EL (cell line): Measurements from ENCODE around the gene CEP112.

Experiments
- DNase-seq: peaks from one replicate; pipeline ENCODE4 v3.0.0-alpha.2; 2016

Gene CEP112

DNA sequence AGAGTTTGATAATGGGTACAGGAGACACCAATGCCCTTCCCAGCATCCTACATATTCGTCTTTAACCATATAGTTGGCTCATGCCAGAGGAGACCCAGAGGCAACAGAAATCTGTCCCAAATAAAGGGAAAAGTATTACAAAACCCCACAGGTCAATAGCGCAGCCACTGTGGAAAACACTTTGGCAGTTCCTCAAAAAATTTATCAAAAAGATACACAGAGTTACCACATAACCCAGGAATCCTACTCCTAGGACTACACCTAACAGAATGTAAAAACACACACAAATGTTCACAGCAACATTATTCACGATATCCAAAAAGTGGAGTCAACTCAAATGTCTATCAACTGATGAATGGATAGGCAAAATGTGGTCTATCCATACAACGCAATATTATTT lies 135.8 kb downstream of the CEP112 start:
- no peak for DNase-seq

DNA sequence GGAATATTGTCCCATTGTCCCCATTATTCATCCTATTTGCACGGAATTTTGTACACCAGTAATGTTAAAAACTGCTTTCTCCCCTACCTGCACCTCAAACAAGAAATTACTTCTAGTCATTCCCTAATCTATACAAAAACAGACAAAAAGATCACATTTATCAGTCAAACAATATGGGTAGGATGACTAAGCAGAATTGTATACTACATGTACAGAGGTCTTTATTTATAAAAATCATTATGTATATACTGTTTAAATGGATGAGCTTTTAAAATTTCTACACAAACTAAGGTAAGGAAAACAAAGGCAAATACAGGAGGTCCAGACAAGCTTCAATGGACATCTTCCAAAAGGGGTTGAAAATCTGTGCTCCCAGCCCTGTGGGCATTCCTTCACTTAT lies 137.7 kb downstream of the CEP112 start:
- no peak for DNase-seq

DNA sequence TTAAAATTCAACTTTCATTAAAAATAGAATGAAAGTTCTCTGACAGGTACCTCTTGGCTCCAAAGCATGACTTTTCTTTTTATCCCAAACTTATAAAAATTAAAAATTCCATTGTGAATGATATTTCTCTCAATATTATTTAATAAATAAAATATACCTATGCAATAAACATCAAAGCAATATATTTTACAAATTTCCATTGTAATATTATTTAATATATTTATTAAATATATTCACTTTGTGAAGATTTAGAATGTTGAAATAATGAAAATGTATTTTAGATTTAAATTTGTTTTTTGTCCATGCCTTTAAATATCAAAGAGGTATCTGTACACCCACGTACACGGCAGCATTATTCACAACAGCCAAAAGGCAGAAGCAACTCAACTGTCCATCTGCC lies 147.8 kb downstream of the CEP112 start:
- DNase-seq: no peak

DNA sequence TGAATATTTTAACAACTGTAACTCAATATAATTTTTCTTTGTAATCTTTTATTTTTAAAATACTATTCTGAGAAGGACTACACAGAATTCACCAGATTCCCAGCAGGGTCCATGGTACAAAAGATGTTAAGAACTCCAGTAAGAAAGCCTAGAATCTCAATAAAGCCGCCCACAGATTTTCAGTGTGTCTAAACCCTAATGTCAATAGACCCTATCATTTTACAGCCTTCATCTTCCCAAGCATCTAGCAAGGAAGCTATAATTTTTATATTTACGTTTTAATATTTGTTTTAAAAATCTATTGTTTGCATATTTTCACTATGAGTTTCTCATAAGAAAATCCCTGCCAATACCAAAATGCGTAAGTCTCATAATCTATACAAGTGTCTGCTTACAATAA lies 148.5 kb downstream of the CEP112 start:
- no peak for DNase-seq

DNA sequence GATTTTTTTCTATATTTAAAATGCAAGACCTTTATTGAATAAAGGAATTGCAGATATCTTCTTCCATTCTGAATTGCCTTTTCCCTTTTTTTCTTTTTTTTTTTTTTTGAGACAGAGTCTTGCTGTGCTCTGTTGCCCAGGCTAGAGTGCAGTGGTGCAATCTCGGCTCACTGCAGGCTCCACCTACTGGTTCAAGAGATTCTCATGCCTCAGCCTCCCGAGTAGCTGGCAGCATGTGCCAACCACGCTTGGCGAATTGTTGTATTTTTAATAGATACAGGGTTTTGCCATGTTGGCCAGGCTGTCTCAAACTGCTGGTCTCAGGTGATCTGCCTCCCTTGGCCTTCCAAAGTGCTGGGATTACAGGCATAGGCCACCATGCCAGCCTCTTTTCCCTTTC lies 151.5 kb downstream of the CEP112 start:
- no peak for DNase-seq

DNA sequence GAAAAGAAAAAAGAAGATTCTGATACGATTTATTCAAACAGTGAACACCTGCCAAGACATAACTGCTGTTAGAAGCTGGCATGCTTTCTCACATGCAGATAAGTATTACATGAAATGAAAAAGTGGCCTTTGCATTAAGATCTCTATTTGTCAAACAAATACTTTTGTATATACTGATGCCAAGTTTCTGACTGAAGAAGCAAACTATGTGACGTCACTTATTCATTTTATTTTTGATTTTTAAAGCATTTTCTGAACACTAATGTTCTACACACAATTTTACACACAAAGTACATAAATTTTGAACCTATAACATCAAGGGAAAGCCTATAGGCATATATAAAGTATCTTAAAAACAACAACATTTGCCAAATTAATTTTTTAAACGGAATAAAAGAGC lies 153.8 kb downstream of the CEP112 start:
- DNase-seq: no peak

DNA sequence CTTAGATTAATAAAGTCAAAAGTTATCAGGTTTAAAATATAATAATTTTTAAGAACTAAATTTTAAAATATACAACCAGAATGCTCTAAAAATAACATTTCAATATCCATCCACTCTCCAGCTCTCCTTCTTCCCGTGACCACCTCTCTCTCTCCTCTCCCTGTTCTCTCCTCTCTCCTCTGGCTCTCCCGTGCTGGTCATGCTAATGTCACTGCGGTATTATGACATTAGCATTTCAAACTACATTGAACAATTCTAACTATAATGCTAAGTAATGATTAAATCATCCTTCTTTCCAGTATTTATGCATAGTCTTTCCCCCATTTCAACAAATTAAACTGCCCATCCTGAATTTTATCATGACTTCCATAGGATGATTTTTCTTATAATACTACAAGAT lies 154.7 kb downstream of the CEP112 start:
- DNase-seq: no peak

DNA sequence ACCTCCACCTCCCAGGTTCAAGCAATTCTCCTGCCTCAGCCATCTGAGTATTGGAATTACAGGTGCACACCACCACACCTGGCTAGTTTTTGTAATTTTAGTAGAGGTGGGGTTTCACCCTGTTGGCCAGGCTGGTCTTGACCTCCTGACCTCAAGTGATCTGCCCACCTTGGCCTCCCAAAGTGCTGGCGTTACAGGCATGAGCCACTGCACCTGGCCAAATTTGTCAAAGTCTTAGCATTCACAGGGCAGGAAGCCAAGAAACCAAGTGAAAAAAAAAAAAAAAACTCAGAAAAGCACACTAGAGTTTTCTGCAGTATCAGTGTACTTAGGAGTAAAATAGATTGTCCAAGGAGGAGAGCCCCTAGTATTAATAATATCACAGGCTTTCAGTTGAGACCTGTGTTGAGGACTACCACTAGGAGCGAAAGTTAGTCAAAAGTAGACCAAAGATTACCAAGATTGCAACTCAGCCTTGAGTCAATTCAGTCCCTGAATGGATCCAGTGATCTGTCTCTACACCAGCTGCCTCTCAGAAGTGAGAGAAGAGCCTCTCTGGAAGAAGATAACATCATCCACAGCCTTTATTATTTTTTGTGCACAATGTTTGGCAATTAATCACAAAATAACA lies 159.7 kb downstream of the CEP112 start:
- peak; percentile 4 for DNase-seq

DNA sequence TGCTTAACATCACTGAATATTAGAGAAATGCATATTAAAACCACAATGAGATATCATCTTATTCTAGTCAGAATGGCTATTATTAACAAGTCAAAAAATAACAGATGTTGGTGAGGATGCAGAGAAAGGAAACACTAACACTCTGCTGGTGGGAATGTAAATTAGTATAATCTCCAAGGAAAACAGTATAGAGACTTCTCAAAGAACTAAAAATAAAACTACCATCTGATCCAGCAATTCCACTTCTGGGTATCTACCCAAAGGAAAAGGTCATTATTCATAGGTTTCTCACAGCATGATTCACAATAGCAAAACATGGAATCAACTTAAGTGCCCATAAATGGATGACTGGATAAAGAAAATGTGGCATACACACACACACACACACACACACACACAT lies 166.4 kb downstream of the CEP112 start:
- DNase-seq: no peak

DNA sequence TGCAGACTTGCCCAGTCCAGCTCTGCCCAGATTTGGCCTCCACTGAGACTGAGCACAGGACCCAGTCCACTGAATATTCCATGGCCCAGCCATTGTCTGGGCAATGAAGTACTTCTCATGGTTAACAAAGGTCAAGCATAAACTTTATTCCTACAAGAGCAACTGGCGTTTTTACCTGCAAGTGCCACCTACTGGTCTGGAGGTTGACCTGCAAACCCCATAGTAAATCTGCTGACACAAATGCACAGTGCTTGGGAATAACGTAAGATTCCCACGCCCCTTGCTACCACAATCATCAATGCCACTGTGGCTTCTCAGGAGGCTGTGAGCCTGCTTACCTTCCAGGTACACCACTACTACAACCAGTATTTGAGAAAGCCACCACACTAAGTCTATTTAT lies 170.2 kb downstream of the CEP112 start:
- no peak for DNase-seq

DNA sequence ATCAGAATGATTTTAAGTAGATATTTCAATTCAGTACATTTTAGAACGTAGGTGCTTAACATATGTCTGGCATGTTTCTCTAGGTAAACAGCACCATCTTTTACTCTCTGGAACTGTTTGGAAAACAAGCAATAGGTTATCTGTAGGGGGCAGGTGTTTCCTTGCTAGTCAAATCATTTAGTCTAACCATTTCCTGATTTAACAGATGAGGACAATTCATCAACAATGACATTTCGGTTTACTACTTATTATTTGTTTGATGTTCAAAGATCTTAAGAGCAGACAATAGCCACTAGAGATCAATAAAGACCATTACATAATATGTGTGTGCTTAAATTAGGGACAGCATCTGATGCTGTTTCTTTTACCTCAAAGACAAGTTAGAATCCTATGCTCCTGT lies 173.1 kb downstream of the CEP112 start:
- DNase-seq: no peak

DNA sequence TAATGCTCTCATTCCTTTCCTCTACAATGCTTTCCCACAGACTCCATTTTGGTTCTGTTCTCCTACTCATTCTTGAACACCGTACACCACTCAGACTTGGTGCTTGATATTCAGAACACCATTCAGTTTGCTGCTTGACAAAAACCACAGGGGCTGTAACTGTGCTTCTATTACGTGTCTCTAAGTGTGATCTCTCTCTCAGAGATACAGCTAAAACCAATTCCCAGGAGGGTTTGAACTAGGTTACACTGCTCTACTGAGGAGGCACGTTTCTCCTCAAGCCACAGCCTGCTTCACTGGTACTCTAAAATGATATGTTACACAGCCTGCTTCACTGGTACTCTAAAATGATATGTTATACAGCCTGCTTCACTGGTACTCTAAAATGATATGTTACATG lies 175.7 kb downstream of the CEP112 start:
- no peak for DNase-seq

DNA sequence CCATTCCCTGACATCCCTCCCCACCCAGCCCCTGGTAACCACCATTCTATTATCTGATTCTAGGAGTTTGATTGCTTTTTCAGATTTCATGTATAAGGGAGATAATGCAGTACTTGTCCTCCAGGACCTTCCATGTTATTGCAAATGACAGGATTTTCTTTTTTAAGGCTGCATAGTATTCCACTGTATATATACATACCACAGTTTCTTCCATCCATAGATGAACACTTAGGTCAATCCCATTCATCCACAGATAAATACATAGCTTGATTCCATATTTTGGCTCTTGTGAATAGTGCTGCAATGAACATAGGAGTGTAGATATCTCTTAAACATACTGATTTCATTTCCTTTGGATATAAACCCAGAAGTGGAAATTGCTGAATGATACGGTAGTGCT lies 183.3 kb downstream of the CEP112 start:
- DNase-seq: no peak

DNA sequence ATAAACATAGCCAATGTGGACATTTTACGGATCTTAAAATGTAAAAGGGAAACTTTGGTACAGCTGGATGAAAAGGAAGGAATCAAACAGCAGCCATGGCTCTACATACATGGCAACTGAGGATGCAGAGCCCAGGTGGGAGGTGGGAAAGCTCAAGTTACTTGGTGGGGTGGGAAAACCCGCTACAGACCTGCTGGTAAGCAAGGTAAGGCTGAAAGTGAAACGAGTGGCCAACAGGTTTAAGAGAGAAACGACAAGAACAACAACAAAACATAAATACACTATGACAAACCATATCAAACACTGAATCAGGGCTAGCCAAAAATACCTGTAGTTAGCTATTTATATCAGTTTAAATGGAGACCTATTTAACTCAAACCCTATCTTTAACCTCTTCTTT lies 185.3 kb downstream of the CEP112 start:
- DNase-seq: no peak

DNA sequence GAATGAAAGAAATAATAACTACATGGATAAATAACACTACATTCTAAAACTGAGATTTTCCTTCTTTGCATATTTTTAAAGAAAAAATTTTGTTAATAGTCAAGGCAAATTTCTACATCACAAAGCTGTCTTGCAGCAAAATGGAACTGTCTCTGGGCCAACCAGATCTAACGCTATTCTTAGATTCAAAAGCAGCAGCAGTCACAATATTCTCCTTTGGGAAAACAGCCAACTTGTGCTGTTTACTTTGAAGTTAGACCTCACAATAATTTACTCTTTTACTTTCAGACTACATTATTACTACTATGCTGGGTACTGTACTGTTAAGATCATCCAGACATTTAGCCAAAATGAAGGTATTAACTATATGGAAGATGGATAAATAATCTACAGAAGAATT lies 189.1 kb downstream of the CEP112 start:
- DNase-seq: no peak

DNA sequence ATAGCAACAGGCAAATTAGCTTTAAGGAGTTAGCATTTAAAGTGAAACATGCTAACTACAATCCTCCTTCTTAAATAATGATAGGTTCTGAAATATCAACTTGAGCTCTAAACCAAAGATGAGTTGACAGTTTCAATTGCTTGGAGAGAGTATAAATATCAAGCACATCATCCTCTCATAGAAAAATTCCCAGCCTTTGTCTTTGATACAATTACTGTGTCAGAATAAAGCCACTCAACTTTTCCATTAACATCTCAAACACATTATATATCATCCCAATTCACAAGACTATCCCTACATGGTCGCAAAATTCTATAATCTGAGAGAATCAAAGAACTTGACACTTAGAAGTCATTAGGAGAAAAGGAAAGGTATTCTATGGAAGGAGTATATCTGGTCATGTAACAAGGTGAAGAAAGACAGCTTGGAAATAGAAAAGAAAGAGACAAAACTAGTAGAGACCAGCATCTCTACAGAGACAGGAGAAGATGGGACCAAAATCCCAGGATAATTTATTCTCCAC lies 189.8 kb downstream of the CEP112 start:
- DNase-seq: no peak

DNA sequence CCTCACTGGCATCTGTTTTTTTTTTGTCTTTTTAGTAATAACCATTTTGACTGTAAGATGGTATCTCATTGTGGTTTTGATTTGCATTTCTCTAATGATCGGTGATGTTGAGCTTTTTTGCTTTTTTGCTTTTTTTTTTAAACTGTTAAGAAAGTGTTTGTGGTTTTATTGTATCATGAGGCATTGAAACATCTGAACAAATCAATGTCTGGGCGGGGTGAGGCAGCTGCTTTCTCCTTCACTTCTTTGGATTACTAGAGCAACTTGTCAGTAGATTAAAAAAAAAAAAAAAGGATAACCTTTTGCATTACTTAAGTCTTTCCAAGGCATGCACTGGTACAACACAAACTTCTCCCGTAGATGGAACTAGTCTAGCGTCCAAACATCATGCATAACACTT lies 191.7 kb downstream of the CEP112 start:
- DNase-seq: no peak

DNA sequence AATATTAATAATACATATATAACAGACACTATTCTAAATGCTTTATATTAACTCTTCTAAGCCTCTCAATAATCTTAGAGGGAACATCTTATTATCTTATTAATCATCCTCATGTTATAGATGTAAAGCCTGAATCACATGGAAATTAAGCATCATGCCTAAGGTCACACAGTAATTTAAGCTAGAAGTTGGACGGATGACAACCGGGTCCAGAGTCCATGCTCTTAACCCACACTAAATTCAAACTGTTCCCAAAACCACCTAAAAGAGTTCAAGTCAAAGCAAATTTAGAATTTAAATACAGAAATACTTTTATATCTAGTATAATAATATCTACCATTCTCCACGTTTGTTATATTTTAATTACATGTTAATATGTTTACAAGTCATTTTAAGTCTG lies 193.3 kb downstream of the CEP112 start:
- DNase-seq: no peak

DNA sequence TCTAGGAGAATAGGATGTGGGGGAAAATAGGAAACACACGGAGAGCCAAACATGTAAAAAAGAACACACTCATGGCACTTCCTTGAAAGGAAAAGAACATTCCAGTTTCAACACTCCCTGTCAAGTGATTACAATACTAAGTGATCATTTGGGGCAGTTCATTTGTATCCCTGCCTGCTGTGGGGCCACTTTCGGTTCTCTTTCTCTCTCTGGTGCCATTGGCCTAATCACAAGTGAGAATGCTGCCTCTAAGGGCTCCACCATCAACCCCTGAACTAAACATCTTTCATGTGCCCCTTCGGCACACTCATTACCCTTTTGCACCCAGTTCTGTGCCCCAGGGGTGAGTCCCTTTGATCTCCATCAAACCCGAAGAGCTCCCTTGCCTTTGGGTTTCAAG lies 197.3 kb downstream of the CEP112 start:
- DNase-seq: no peak

DNA sequence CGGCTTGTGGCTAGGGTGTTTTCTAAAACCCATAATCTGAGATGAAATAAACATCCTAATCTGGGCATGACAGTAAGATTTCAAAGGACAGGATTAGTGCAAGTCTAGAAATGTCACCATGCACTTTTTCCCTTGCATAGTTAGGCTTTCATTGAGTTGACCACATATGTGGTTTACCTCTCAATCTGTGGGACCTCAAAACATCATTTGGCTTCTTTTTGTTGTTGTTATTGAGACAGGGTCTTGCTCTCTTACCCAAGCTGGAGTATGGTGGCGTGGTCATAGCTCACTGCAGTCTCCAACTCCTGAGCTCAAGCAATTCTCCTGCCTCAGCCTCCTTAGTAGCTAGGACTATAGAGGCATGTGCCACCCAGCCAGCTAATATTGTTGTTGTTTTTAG lies 197.8 kb downstream of the CEP112 start:
- DNase-seq: no peak

DNA sequence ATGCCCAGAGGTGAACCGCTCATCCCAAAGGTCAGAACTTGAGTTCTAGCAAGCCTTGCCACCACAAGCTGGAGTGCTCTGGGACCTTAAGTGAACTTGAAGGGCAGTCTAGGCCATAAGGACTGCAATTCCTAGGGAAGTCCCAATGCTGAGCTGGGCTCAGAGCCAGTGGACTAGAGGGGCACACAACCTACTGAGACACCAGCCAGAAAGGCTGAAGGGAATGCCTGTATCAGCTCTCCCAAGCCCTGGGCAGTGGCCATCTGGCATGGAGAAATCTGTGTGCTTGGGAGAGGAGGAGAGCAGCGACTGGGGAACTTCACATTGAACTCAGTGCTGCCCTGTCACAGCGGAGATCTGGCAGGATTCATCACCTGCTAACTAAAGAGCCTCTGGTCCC lies 201.3 kb downstream of the CEP112 start:
- no peak for DNase-seq

DNA sequence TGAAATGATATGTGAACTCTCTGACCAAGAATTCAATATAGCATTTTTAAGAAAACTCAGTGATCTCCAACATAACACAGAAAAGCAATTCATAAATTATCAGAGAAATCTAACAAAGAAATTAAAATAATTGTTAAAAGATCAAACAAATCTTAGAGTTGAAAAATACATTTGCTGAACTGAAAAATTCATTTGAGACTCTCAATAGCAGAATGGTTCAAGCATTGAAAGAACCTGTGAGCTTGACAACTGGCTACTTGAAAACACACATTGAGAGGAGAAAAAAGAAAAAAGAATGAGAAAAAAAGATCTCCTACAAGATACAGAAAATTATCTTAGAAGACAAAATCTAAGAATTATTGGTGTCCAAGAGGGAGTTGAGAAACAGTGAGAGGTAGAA lies 203.5 kb downstream of the CEP112 start:
- DNase-seq: no peak

DNA sequence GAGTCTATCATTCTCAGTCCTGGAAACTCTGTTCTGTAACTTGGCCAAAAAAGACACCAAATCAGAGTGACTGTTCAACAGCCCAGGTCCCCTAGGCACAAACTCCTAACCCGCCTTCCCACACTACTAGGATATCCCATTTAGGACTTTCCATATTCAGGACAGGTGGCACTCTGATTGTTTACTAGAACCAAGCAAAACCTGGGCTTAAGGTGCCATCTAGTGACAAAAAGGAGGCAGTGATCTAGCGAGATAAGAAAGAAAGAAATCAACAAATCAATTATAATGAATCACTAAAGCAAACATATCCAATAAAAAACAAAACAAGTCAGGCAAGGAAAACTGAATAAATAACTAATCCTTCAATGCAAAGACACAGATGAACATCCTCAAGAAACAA lies 203.9 kb downstream of the CEP112 start:
- peak; percentile 49 for DNase-seq

DNA sequence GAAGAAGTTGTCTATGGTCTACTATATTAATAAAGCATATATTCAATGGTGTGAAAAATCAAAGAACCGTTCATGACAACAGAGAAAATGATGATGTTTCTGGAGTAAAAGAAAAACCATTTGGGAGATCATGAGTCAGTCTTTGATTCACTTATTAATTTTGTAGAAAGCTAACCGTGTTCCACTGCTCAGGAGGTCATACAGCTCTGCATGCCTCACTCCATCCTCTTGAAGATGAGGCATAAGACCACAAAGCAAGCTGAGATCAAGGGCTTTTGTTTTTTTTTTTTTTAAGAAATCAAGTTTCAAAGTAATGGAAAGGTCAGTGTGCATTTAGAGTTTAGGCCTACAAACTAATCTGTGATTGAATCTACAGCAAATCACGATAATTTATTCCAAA lies 206.4 kb downstream of the CEP112 start:
- no peak for DNase-seq

DNA sequence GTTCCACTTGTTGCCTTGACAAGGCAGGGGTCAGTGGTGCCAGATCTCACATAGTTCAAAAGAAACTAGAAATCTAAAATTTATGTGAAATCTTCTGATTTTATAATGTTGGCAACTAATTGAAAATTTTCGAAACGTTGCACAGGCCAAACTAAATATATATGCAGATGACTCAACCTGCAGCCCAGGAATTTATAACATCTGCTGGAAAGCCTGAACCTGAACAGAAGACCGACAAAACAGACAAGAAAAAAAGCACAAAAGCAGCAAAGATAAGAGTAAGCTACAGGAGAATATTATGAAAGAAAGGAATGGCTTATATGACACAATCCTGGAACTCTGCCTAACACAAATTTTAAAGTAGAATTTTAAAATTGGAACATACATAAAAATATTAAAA lies 207.6 kb downstream of the CEP112 start:
- no peak for DNase-seq

DNA sequence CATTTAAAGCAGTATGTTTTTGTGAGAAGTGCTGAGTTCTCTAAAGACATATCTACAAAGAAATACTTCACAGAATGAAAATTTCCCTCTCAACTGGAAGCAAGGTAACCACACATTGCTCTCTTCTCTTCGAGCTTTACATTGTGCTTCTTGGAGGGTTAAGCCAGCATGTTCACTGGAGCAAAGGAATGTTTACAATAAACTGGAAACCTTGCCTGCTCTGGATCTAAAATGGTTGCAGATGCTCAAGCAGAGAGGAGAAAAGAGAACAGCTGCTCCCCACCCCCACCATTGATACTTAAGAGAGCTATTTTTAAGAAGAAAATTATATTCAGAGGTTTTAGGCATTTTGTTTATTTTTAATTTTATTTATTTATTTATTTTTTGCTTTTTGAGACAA lies 213.1 kb downstream of the CEP112 start:
- DNase-seq: no peak
